ENCODE measurements around the gene NOL3. TPM values are rescaled to one million over a fixed set of nuclear protein-coding genes. Genes with fewer than 3 reads are reported as not detected.
A peak's percentile ranks its signal among the peaks of the same experiment; 100 is the strongest.

The NOL3 gene
- total and polyA plus RNA-seq, 8 donors: 11.4 to 492 (median 35.3) TPM

DNA sequence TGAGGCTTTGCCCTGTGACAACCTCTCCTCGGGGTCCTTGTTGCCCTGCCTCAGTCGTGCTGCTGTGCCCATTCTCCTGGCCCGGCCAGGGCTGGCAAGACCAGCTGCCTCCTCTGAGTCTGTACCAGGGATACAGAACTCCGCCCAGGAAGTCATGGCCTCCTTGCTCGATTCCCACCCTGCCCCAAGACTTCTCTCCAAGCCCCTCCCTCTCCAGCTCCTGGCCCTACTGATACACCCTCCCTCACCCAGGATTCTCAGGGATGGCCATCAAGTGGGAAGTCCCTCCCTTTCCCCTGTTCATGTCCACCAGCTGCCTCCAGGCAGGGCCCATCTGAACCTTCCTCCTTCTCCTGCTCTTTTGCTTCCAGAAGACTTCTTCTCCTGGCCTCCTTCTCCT lies 45.4 kb downstream of the NOL3 start:
- WGBS, 5 donors: 67 to 78% (median 73%) methylated on average over 5 of the region's 5 CpGs
- H3K27ac ChIP-seq: no peak overlapping the region
- no peaks in the 10 kb centered on the region for H3K27me3 ChIP-seq
- no peak for TF ChIP-seq EP300 (IDR thresholded peaks at IDR 0.05)
- TF ChIP-seq, protein P1, sequence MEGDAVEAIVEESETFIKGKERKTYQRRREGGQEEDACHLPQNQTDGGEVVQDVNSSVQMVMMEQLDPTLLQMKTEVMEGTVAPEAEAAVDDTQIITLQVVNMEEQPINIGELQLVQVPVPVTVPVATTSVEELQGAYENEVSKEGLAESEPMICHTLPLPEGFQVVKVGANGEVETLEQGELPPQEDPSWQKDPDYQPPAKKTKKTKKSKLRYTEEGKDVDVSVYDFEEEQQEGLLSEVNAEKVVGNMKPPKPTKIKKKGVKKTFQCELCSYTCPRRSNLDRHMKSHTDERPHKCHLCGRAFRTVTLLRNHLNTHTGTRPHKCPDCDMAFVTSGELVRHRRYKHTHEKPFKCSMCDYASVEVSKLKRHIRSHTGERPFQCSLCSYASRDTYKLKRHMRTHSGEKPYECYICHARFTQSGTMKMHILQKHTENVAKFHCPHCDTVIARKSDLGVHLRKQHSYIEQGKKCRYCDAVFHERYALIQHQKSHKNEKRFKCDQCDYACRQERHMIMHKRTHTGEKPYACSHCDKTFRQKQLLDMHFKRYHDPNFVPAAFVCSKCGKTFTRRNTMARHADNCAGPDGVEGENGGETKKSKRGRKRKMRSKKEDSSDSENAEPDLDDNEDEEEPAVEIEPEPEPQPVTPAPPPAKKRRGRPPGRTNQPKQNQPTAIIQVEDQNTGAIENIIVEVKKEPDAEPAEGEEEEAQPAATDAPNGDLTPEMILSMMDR (IDR thresholded peaks at IDR 0.05): no peak
- no peak for TF ChIP-seq POLR2A (IDR thresholded peaks at IDR 0.05)
- TF ChIP-seq POLR2AphosphoS5 (IDR thresholded peaks at IDR 0.05): no peak
- H3K4me1 ChIP-seq: peaks cover 22 to 45% (median 27%) of the 10 kb centered on the region in 4 donors
- no peaks in the 10 kb centered on the region for H3K9me3 ChIP-seq
- peaks cover 0 to 4% (median 0%) of the 10 kb centered on the region in 4 donors for H3K36me3 ChIP-seq
- no peak overlapping the region for H3K4me3 ChIP-seq
- no peak for DNase-seq
- intact Hi-C loops (cut with DNase I; ENCODE audit: low total_unique reads): no loop called here

DNA sequence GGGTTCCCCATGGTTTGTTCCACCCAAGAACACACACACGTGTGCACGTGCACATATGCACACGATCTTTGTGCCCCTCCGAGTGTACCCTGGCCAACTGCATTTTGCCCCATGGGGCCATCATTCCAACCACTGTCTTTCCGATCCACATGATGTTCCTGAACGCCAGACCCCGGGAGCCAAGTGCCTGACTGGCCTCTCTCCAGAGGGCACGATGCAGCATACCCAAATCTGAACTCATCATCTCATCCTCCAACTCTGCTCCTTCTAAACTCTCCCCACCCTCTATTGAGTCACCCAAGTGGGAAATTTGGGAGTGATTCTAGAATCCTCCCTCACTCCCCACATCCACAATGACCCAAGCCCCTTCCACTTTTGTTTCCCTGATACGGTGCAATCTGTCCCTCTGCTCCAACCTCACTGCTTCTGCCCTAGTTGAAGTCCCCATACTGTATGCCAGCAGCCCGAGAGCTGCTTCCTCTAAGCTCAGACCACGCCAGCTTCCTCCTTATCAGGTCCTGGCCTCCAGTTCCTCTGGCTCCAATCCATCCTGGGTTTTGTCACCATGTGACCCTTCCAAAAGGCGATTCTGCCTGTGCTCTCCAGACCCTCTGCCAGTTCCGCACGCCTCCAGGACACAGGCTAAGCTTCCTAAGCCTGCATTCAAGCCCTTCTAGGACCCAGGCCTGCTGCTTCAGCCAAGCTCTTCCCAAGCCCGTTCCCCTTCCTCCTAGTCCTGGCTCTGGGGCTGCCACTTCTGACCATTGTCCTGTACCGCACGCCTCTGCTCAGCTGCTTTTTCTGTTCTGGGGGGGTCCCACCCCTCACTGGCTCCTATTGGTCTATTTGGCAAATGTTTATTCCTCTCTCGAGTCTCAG lies 46.5 kb downstream of the NOL3 start:
- Histone ChIP-seq H3K36me3 (no peaks in the 10 kb centered on the region), H3K9me3 (no peaks in the 10 kb centered on the region), H3K4me3 (no peak overlapping the region), H3K4me1 (peaks cover 22 to 45% (median 27%) of the 10 kb centered on the region in 4 donors), H3K27ac (peak overlapping the region in 4 of 5 donors; percentile 4 to 58 (median 22)), H3K27me3 (no peaks in the 10 kb centered on the region)
- TF ChIP-seq POLR2AphosphoS5 (IDR thresholded peaks at IDR 0.05) (peak in 1 of 3 donors; percentile 18), POLR2A (IDR thresholded peaks at IDR 0.05) (no peak), EP300 (IDR thresholded peaks at IDR 0.05) (no peak)
- TF ChIP-seq, protein P1 (IDR thresholded peaks at IDR 0.05): no peak
- DNase-seq: peak in 1 of 2 donors; percentile 61
- WGBS, 5 donors: 52 to 66% (median 54%) methylated on average over 18 of the region's 18 CpGs
- intact Hi-C loops (cut with DNase I; ENCODE audit: low total_unique reads): no loop called here

DNA sequence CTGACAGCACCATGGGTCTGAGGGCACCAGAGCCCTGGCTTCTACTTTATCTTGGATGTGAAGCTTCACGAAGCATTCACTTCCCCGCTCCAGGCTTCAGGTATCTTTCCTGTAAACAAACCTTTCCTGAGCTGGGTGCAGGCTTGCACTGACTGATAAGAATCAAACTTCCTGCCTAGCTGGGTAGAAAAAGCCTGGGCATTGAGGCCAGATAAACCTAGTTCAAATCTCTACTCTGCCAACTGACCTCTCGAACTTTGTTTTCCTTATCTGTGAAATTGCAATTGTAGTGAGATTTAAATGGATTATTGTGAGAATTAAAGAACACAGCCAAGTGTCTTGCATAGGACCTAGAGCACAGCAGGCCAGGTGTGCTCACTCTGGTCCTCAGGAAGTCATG lies 53.7 kb downstream of the NOL3 start:
- Histone ChIP-seq H3K4me3 (no peak overlapping the region), H3K9me3 (no peaks in the 10 kb centered on the region), H3K27me3 (no peaks in the 10 kb centered on the region), H3K36me3 (peaks cover 9 to 17% (median 11%) of the 10 kb centered on the region in 4 donors), H3K4me1 (peaks cover 9 to 50% (median 38%) of the 10 kb centered on the region in 4 donors), H3K27ac (peak overlapping the region in 1 of 5 donors; percentile 35)
- WGBS, 5 donors: 16 to 42% (median 34%) methylated on average over 3 of the region's 3 CpGs
- TF ChIP-seq, protein P1 (IDR thresholded peaks at IDR 0.05): no peak
- TF ChIP-seq POLR2A (IDR thresholded peaks at IDR 0.05) (no peak), EP300 (IDR thresholded peaks at IDR 0.05) (no peak), POLR2AphosphoS5 (IDR thresholded peaks at IDR 0.05) (no peak)
- intact Hi-C loops (cut with DNase I; ENCODE audit: low total_unique reads): no loop called here
- no peak for DNase-seq

Small RNA genes within 50 kb of the gene (small RNA-seq; reads per million reads assigned to genes)
- 13.2 to 15.5 (median 14.2) reads per million in 4 donors for gene MIR328

Other genes with a start within 250 kb of the NOL3 start
- gene RRAD, start 245.0 kb upstream of the NOL3 start, total RNA-seq: 10 to 100 TPM in 2 of 5 donors, 1 to 10 TPM in 3; 1.0 to 39.7 (median 3.6) TPM
- 10 to 100 TPM in 1 of 3 donors, 1 to 10 TPM in 2; 2.9 to 37.8 (median 3.4) TPM for gene RRAD, start 245.0 kb upstream of the NOL3 start, polyA plus RNA-seq
- 10 to 100 TPM in 4 of 5 donors, 1 to 10 TPM in 1; 4.3 to 95.1 (median 43.2) TPM for gene CIAO2B, start 236.1 kb upstream of the NOL3 start, total RNA-seq
- 100 to 1,000 TPM; 166 to 176 (median 171) TPM for gene CIAO2B, start 236.1 kb upstream of the NOL3 start, polyA plus RNA-seq
- 100 to 1,000 TPM in 1 of 5 donors, 10 to 100 TPM in 4; 16.9 to 893 (median 47.4) TPM for gene CES2, start 235.0 kb upstream of the NOL3 start, total RNA-seq
- 10 to 100 TPM; 24.9 to 32.7 (median 26.1) TPM for gene CES2, start 235.0 kb upstream of the NOL3 start, polyA plus RNA-seq
- gene CES3, start 209.3 kb upstream of the NOL3 start, total RNA-seq: 100 to 1,000 TPM in 1 of 5 donors, 10 to 100 TPM in 1, 1 to 10 TPM in 1, under 1 TPM in 1, not detected in 1; 0.37 to 145 (median 8.3) TPM
- gene CES3, start 209.3 kb upstream of the NOL3 start, polyA plus RNA-seq: 1 to 10 TPM in 1 of 3 donors, under 1 TPM in 1, not detected in 1; 0.56 to 2.8 TPM
- 10 to 100 TPM in 2 of 5 donors, 1 to 10 TPM in 3; 3.3 to 22.3 (median 7.0) TPM for gene CES4A, start 181.9 kb upstream of the NOL3 start, total RNA-seq
- 10 to 100 TPM in 1 of 3 donors, 1 to 10 TPM in 2; 3.2 to 16.5 (median 3.7) TPM for gene CES4A, start 181.9 kb upstream of the NOL3 start, polyA plus RNA-seq
- 10 to 100 TPM in 4 of 5 donors, 1 to 10 TPM in 1; 4.1 to 68.1 (median 46.2) TPM for gene CBFB, start 141.4 kb upstream of the NOL3 start, total RNA-seq
- gene CBFB, start 141.4 kb upstream of the NOL3 start, polyA plus RNA-seq: 10 to 100 TPM; 13.1 to 17.7 (median 14.9) TPM
- gene PHAF1, start 60.6 kb upstream of the NOL3 start, total RNA-seq: 10 to 100 TPM in 3 of 5 donors, 1 to 10 TPM in 2; 4.6 to 39.6 (median 13.4) TPM
- gene PHAF1, start 60.6 kb upstream of the NOL3 start, polyA plus RNA-seq: 1 to 10 TPM; 5.1 to 7.6 (median 7.5) TPM
- gene B3GNT9, start 19.5 kb upstream of the NOL3 start, total RNA-seq: 10 to 100 TPM in 1 of 5 donors, 1 to 10 TPM in 3, under 1 TPM in 1; 0.58 to 11.2 (median 4.3) TPM
- 1 to 10 TPM; 3.5 to 7.9 (median 4.0) TPM for gene B3GNT9, start 19.5 kb upstream of the NOL3 start, polyA plus RNA-seq
- gene TRADD, start 10.6 kb upstream of the NOL3 start, total RNA-seq: 100 to 1,000 TPM in 1 of 5 donors, 10 to 100 TPM in 4; 10.6 to 112 (median 38.4) TPM
- 10 to 100 TPM; 18.9 to 39.4 (median 34.8) TPM for gene TRADD, start 10.6 kb upstream of the NOL3 start, polyA plus RNA-seq
- gene FBXL8, start 10.6 kb upstream of the NOL3 start, total RNA-seq: 100 to 1,000 TPM in 1 of 5 donors, 10 to 100 TPM in 3, 1 to 10 TPM in 1; 5.5 to 412 (median 51.3) TPM
- 10 to 100 TPM in 2 of 3 donors, 1 to 10 TPM in 1; 8.3 to 18.3 (median 10.7) TPM for gene FBXL8, start 10.6 kb upstream of the NOL3 start, polyA plus RNA-seq
- 100 to 1,000 TPM in 1 of 5 donors, 10 to 100 TPM in 3, 1 to 10 TPM in 1; 9.5 to 630 (median 36.5) TPM for gene HSF4, start 5.8 kb upstream of the NOL3 start, total RNA-seq
- gene HSF4, start 5.8 kb upstream of the NOL3 start, polyA plus RNA-seq: 10 to 100 TPM; 23.8 to 65.4 (median 27.9) TPM
- gene MATCAP1, start 13.4 kb downstream of the NOL3 start, total RNA-seq: 100 to 1,000 TPM in 1 of 5 donors, 10 to 100 TPM in 4; 13.2 to 156 (median 24.0) TPM
- gene MATCAP1, start 13.4 kb downstream of the NOL3 start, polyA plus RNA-seq: 10 to 100 TPM in 1 of 3 donors, 1 to 10 TPM in 2; 8.5 to 25.7 (median 9.5) TPM
- 10 to 100 TPM in 3 of 5 donors, 1 to 10 TPM in 1, not detected in 1; 1.3 to 25.5 (median 14.5) TPM for gene EXOC3L1, start 19.6 kb downstream of the NOL3 start, total RNA-seq
- gene EXOC3L1, start 19.6 kb downstream of the NOL3 start, polyA plus RNA-seq: 1 to 10 TPM; 3.9 to 6.8 (median 4.0) TPM
- gene E2F4, start 21.6 kb downstream of the NOL3 start, total RNA-seq: 100 to 1,000 TPM in 2 of 5 donors, 10 to 100 TPM in 3; 36.8 to 304 (median 89.7) TPM
- 10 to 100 TPM; 32.8 to 44.3 (median 38.7) TPM for gene E2F4, start 21.6 kb downstream of the NOL3 start, polyA plus RNA-seq
- 100 to 1,000 TPM in 2 of 5 donors, 10 to 100 TPM in 3; 11.6 to 133 (median 57.2) TPM for gene ELMO3, start 28.6 kb downstream of the NOL3 start, total RNA-seq
- 10 to 100 TPM; 20.4 to 44.6 (median 37.1) TPM for gene ELMO3, start 28.6 kb downstream of the NOL3 start, polyA plus RNA-seq
- gene TMEM208, start 56.6 kb downstream of the NOL3 start, total RNA-seq: 100 to 1,000 TPM in 1 of 5 donors, 10 to 100 TPM in 3, 1 to 10 TPM in 1; 8.7 to 126 (median 46.4) TPM
- 100 to 1,000 TPM in 1 of 3 donors, 10 to 100 TPM in 2; 39.6 to 141 (median 89.2) TPM for gene TMEM208, start 56.6 kb downstream of the NOL3 start, polyA plus RNA-seq
- 100 to 1,000 TPM in 1 of 5 donors, 10 to 100 TPM in 3, 1 to 10 TPM in 1; 6.1 to 101 (median 25.9) TPM for gene FHOD1, start 76.9 kb downstream of the NOL3 start, total RNA-seq
- gene FHOD1, start 76.9 kb downstream of the NOL3 start, polyA plus RNA-seq: 10 to 100 TPM; 12.8 to 19.2 (median 15.7) TPM
- gene SLC9A5, start 78.4 kb downstream of the NOL3 start, total RNA-seq: 1 to 10 TPM in 2 of 5 donors, under 1 TPM in 2, not detected in 1; 0.89 to 5.3 (median 2.6) TPM
- gene SLC9A5, start 78.4 kb downstream of the NOL3 start, polyA plus RNA-seq: under 1 TPM; 0.19 to 0.43 (median 0.31) TPM
- 10 to 100 TPM in 2 of 5 donors, 1 to 10 TPM in 3; 2.3 to 57.1 (median 8.1) TPM for gene PLEKHG4, start 109.0 kb downstream of the NOL3 start, total RNA-seq
- 1 to 10 TPM; 2.5 to 10.0 (median 3.1) TPM for gene PLEKHG4, start 109.0 kb downstream of the NOL3 start, polyA plus RNA-seq
- 1 to 10 TPM in 2 of 5 donors, not detected in 3; 2.2 to 3.3 TPM for gene KCTD19, start 156.2 kb downstream of the NOL3 start, total RNA-seq
- under 1 TPM in 1 of 3 donors, not detected in 2; 0.03 TPM for gene KCTD19, start 156.2 kb downstream of the NOL3 start, polyA plus RNA-seq
- gene LRRC36, start 156.3 kb downstream of the NOL3 start, total RNA-seq: 10 to 100 TPM in 1 of 5 donors, under 1 TPM in 1, not detected in 3; 0.73 to 33.0 TPM
- 1 to 10 TPM in 1 of 3 donors, under 1 TPM in 1, not detected in 1; 0.37 to 1.2 TPM for gene LRRC36, start 156.3 kb downstream of the NOL3 start, polyA plus RNA-seq
- gene TPPP3, start 223.0 kb downstream of the NOL3 start, total RNA-seq: 100 to 1,000 TPM in 1 of 5 donors, 10 to 100 TPM in 3, 1 to 10 TPM in 1; 5.8 to 127 (median 15.8) TPM
- gene TPPP3, start 223.0 kb downstream of the NOL3 start, polyA plus RNA-seq: 10 to 100 TPM in 2 of 3 donors, 1 to 10 TPM in 1; 10.0 to 38.8 (median 11.8) TPM
- gene ZDHHC1, start 245.9 kb downstream of the NOL3 start, total RNA-seq: 10 to 100 TPM in 2 of 5 donors, 1 to 10 TPM in 2, not detected in 1; 6.1 to 33.6 (median 11.6) TPM
- 1 to 10 TPM; 2.0 to 4.7 (median 4.4) TPM for gene ZDHHC1, start 245.9 kb downstream of the NOL3 start, polyA plus RNA-seq